NCI-H526 treated with DMSO at 0.1 percent for 48 hours (cell line): ENCODE results near the gene ELP2.
A peak's percentile ranks its signal among the peaks of the same experiment; 100 is the strongest.
"Not testable (repeated sequence)": the region's sequence is repeated elsewhere in the genome, so short reads cannot be mapped to it uniquely, and the experiment has no call there.

Source experiments
- DNase-seq: peaks from one replicate; lab custom pipeline; 2025; lab: John Stamatoyannopoulos, UW

ELP2 gene

DNA sequence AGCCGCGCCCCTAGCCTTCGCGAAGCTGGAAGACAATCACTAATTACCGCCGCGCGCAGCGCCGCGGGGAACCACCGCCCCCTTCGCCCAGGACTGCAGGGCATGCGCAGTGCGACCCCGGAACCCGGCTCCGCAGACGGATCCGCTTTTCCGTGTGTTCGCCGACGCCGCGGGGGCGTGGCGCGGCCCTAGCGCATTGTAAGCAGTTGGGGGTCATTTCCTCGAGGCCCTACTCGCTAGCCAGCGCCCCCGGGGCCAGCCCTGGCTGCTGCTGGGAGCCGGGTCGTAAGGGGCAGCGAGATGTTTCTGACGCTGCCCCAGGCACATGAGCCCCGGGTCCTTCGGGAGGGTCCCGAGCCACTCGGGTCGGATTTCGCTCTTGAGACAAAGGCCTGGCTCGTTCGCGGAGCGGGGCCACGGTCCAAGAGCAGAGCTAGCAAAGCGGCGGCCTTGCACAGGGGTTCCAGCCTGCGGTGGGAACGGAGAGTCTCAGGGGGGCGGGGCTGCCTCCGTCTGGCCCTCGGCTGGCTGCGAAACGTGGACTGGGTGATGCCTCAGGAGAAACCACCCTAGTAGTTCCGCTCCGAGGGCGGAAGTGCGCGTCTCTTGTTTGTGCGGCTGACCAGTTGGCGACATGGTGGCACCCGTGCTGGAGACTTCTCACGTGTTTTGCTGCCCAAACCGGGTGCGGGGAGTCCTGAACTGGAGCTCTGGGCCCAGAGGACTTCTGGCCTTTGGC is at the start of gene ELP2, which contains the start of gene SLC39A6:
TSS of gene ELP2 (plus strand) at position 600 of the 739 bp plus-strand sequence. CDS start at position 635, 35 bp downstream.
TSS of gene SLC39A6 (minus strand) at position 41 of the 739 bp plus-strand sequence. CDS start 2,333 bp downstream, outside the sequence.
- DNase-seq: peak; percentile 82

DNA sequence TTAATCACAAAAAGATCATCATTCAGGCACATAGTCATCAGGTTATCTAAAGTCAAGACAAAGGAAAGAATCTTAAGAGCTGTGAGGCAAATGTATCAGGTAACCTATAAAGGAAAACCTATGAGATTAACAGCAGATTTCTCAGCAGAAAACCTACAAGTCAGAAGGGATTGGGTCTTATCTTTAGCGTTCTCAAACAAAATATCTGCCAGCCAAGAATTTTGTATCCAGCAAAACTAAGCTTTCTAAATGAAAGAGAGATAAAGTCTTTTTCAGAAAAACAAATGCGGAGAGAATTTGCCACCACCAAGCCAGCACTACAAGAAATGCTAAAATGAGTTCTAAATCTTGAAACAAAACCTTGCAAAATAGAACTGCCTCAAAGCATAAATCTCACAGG is 48.6 kb upstream of the ELP2 start:
- not testable (repeated sequence) for DNase-seq

DNA sequence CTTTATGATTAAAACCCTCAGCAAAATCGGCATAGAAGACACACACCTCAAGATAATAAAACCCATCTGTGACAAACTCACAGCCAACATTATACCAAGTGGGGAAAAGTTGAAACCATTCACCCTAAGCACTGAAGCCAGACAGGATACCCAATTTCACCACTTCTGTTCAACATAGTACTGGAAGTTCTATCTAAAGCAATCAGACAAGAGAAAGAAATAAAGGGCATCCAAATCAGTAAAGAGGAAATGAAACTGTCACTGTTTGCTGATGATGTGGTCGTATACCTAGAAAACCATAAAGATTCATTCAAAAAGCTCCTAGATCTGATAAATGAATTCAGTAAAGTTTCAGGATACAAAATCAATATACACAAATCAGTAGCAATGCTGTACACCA is 46.0 kb upstream of the ELP2 start:
- no peak for DNase-seq

GRCh38 chr18:36085195-36085594 is 44.5 kb upstream of the ELP2 start:
- no peak for DNase-seq

DNA sequence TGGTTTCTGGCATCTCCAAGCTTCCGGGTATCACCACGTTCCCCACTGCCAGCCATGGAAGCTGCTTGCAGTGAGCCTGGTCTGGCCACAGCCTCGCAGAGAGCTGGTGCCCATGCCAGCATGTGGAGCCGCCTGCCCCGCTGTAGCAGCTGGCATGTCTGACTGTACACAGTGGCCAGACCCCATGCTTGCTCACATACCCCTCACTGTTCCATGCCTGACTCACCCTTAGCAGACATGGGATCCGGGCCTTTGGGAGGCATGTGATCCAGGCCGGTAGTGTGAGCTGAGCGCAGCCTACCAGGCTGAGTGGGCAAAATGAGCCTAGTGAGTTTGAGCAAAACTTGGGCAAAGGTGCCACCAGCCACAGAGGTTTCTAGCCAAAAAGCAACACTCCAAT is 43.5 kb upstream of the ELP2 start:
- no peak for DNase-seq

DNA sequence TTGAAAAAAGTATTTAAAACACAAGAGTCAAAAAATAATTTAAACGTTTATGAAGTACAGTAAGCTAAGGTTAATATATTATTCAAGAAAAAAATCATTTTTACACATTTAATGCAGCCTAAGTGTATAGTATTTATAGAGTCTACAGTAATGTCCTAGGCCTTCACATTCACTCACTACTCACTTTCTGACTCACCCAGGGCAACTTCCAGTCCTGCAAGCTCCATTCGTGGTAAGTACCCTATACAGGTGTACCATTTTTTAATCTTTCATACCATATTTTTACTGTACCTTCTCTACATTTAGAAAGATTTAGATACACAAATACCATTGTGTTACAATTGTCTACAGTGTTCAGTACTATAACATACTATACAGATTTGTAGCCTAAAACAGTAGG is 41.4 kb upstream of the ELP2 start:
- no peak for DNase-seq

DNA sequence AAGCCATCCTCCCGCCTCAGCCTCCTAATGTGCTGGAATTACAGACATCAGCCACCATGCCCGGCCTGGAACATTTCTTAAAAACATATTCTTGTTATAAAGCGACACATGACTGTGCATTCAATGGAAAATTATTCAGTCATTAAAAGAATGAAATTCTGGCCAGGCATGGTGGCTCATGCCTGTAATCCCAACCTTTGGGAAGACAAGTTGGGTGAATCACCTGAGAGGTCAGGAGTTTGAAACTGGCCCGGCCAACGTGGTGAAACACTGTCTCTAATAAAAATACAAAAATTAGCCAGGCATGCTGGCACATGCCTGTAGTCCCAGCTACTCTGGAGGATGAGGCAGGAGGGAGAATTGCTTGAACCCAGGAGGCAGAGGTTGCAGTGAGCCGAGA is 40.7 kb upstream of the ELP2 start:
- no peak for DNase-seq

- DNase-seq: not testable (repeated sequence)
Observed at GRCh38 chr18:36092116-36092515, 37.6 kb upstream of the ELP2 start.

DNA sequence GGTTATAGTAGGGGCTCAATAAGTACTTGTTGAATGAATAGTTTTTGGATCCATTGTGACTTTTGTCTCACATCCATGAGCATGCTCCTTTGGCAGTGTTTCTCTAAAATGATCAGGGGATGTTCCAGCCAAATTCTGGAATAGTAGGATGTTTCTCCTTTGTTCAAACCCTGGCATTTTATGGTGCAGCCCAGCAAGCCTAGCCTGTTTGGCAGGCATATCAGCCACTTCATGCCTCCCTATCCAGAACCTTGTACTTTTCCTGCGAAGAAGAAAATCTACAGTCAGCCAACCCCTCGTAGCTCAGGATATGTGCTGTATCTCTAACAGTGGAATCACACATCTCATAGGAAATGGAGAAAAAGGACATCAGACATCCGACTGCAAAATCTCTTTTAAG is 35.3 kb upstream of the ELP2 start:
- DNase-seq: no peak

- peak; percentile 9 for DNase-seq
Observed at GRCh38 chr18:36095936-36096519, 33.7 kb upstream of the ELP2 start.

DNA sequence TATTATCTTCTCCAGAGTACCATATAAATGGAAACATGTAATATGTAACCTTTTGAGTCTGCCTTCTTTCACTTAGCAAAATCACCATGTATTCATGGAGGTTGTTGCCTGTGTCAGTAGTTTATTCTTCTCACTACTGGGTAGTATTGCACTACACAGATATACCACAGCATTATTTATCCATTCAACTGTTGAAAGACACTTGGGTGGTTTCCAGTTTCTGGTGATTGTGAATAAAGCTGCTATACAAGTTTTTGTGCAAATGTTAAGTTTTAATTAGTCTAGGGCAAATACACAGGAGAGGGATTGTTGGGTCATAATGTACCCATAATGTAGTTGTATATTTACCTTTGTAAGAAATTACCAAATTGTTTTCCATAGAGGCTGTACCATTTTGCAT is 32.7 kb upstream of the ELP2 start:
- peak; percentile 15 for DNase-seq

DNA sequence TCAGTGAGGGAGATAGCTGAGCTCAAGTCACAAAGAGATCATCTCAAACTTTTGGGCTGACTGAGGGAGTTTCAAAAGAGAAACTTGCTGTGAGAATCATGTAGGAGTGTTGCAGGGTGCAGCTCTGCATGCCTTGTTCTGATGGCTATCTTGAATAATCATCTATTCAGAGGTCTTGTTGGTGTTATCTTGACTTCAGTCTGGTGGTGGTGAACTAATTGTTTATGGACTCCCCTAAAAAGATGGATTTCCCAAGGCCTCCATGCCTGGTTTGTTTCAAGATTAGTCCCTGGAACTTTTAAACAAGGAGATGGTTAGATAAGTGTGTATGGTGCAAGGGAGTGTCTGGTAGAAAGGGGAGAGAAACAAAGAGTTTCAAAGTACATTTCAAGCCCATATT is 30.4 kb upstream of the ELP2 start:
- no peak for DNase-seq

- DNase-seq: no peak
Observed at GRCh38 chr18:36101943-36102342, 27.8 kb upstream of the ELP2 start.

DNA sequence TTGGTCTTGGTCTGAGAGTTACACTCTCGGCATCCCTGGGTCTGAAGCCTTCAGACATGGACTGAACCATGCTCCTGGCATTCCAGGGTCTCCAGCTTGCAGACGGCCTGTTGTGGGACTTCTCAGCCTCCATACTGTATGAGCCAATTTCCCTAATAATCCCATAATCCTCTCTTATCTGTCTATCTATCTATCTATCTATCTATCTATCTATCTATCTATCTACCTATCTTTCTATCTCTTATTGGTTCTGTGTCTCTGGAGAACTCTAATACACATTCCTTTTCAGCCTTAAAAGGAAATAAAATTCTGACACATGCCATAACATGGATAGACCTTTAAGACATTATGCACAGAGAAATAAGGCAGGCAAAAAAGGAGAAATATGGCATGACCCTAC is 24.9 kb upstream of the ELP2 start:
- DNase-seq: no peak

DNA sequence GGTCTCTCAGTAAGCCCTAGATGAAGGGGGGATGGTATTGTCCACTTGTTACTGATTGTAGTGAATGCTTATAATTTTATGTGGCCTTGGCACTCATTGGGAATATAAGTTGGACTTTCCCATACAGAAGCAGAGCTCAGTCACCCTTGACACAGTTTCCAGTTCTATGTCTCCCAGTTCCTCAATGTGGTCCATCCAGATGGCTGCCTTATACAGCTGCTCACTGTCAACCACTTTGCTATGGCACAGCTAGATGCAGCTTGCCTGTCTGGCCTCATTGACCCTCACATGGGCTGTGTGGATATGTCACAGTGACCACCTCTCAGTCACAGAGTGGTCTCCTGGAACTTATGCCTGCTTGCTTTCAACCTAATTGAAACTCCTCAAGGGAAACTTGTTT is 22.2 kb upstream of the ELP2 start:
- no peak for DNase-seq

DNA sequence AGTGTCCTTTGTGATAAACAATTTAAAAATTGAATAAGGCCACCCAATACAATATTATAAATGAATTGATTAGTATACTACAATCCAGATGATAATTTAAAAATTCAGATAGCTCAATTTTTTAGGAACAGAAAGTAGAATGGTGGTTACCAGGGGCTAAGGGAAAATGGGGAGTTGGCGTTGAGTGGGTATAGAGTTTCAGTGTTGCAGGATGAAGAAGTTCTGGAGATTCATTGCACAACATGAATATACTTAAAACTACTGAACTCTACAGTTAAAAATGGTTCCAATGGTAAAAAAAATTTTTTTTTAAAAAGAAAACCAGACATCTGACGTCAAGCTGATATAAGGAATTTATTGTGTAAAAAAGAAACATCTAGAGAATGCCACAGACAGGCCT is 21.5 kb upstream of the ELP2 start:
- DNase-seq: no peak

DNA sequence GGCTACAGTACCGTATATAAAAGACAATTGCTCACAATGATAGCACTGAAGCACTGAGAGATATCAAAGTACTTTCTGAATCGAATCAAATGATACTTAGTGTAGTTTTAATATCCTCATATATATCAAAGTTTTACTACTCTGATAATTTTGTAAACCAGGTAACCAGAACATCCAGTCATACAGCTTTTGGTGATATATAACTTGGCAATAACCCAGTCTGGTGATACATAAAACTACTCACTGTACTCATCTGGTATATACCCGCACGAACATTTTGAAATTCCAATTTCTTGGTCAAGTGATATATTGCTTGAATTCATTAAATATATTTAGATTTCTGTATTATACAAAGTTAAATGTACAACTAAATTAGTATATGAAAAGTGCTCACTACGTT is 21.1 kb upstream of the ELP2 start:
- DNase-seq: no peak

DNA sequence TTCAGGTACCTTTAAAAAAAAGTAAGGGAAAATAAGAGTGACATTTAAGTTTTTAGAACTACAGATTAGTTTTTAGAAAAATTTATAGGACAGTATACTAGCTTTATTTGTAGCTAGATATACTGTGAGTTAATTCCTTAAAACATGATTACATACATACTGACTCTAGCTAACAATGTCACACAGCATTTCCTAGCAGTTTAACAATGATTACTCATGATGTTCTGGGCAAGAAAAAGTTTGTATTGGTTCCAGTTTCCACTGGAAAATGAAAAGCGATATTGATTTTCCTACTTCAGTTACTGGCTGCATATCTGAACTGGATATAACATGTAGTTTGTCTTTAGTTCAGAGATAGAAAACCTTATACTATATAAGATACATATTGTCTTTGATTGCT is 20.0 kb upstream of the ELP2 start:
- DNase-seq: no peak

DNA sequence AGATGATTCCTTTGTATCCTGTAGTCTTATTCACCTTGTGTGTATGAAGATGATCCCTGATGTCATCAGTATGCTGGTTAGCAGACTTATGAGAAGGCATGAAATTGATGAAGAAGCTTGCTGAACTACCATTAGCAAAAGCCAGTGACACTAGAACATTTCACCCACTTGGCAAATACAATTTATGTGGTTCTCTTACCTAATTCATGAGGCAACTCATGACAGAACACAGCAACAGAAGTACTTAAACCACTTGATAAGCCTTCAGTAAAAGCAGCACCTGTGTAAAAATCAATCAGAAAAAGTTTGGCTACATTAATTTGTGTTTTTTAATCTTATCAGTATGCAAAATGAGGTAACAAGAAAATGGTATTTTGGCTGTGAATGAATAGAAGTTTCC is 17.4 kb upstream of the ELP2 start:
- no peak for DNase-seq

- no peak for DNase-seq
Observed at GRCh38 chr18:36114251-36114650, 15.4 kb upstream of the ELP2 start.

DNA sequence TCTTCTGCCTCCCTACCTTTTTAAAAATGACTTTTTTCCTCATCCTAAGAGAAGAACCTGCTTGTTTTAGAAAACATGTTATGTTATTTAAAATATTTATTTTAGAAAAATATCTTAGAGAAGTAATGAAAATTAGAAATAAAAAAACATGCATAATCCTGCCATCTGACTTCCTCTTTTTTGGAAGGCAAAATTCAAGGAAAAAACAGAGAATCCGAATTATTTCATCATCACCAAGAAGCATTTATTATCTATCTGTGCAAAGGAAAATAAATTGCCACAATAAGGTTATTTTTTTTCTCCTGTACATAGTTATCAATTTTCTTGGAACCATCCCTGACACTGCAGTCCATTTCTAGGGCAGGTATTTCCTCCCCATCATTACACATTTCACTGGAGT is 15.0 kb upstream of the ELP2 start:
- no peak for DNase-seq

GRCh38 chr18:36116771-36117170 is 12.9 kb upstream of the ELP2 start:
- DNase-seq: not testable (repeated sequence)

- DNase-seq: no peak
Observed at GRCh38 chr18:36120297-36120696, 9.4 kb upstream of the ELP2 start.

- no peak for DNase-seq
Observed at GRCh38 chr18:36124841-36125240, 4.9 kb upstream of the ELP2 start.
